Measurements from ENCODE around the gene TMEM255B.
"Not testable (repeated sequence)": the region's sequence is repeated elsewhere in the genome, so short reads cannot be mapped to it uniquely, and the experiment has no call there.

Gene TMEM255B

GRCh38 chr13:113734099-113734825 is 24.8 kb upstream of the TMEM255B start:
- DNase-seq (ENCODE audit: low read depth, low spot score) = no peak

GRCh38 chr13:113734826-113735125 is 24.2 kb upstream of the TMEM255B start:
- no peak for DNase-seq (ENCODE audit: low read depth, low spot score)

GRCh38 chr13:113735194-113735593 is 23.8 kb upstream of the TMEM255B start:
- DNase-seq (ENCODE audit: low read depth, low spot score) = no peak

- DNase-seq (ENCODE audit: low read depth, low spot score) = no peak
Measured at GRCh38 chr13:113735750-113736149, 23.3 kb upstream of the TMEM255B start.

GRCh38 chr13:113736258-113736731 is 22.7 kb upstream of the TMEM255B start:
- no peak for DNase-seq (ENCODE audit: low read depth, low spot score)

- DNase-seq (ENCODE audit: low read depth, low spot score) = no peak
Measured at GRCh38 chr13:113737803-113738202, 21.2 kb upstream of the TMEM255B start.

- no peak for DNase-seq (ENCODE audit: low read depth, low spot score)
Measured at GRCh38 chr13:113739527-113740285, 19.3 kb upstream of the TMEM255B start.

- DNase-seq (ENCODE audit: low read depth, low spot score) = no peak
Measured at GRCh38 chr13:113740286-113740556, 18.8 kb upstream of the TMEM255B start.

GRCh38 chr13:113740661-113741060 is 18.4 kb upstream of the TMEM255B start:
- DNase-seq (ENCODE audit: low read depth, low spot score) = no peak

- no peak for DNase-seq (ENCODE audit: low read depth, low spot score)
Measured at GRCh38 chr13:113741191-113741668, 17.8 kb upstream of the TMEM255B start.

GRCh38 chr13:113742000-113742441 is 17.0 kb upstream of the TMEM255B start:
- DNase-seq (ENCODE audit: low read depth, low spot score) = no peak

GRCh38 chr13:113742445-113743120 is 16.4 kb upstream of the TMEM255B start:
- no peak for DNase-seq (ENCODE audit: low read depth, low spot score)

GRCh38 chr13:113743366-113744195 is 15.4 kb upstream of the TMEM255B start:
- DNase-seq (ENCODE audit: low read depth, low spot score) = no peak

GRCh38 chr13:113744197-113745000 is 14.6 kb upstream of the TMEM255B start:
- DNase-seq (ENCODE audit: low read depth, low spot score) = no peak

GRCh38 chr13:113745059-113745458 is 14.0 kb upstream of the TMEM255B start:
- no peak for DNase-seq (ENCODE audit: low read depth, low spot score)

GRCh38 chr13:113745500-113746142 is 13.4 kb upstream of the TMEM255B start:
- DNase-seq (ENCODE audit: low read depth, low spot score) = not testable (repeated sequence)

- DNase-seq (ENCODE audit: low read depth, low spot score) = no peak
Measured at GRCh38 chr13:113746143-113746525, 12.9 kb upstream of the TMEM255B start.

- DNase-seq (ENCODE audit: low read depth, low spot score) = no peak
Measured at GRCh38 chr13:113746671-113747070, 12.4 kb upstream of the TMEM255B start.

- no peak for DNase-seq (ENCODE audit: low read depth, low spot score)
Measured at GRCh38 chr13:113747291-113747833, 11.7 kb upstream of the TMEM255B start.
